GM12875 (cell line): Measurements from ENCODE around the gene AK2.

Experiments
- H3K4me3 ChIP-seq: one replicate; pipeline ENCODE4 v1.5.1; 2011; ENCODE audit warnings: low read depth, low read length, control low read depth
- TF ChIP-seq, protein P1 (sequence below): IDR thresholded peaks from 2 replicates; pipeline ENCODE4 v1.5.1; 2011; ENCODE audit warnings: low read depth, mild to moderate bottlenecking, control low read depth, inconsistent platforms, low read length, moderate library complexity, borderline replicate concordance; ENCODE audit not compliant: insufficient read depth

AK2 gene

DNA sequence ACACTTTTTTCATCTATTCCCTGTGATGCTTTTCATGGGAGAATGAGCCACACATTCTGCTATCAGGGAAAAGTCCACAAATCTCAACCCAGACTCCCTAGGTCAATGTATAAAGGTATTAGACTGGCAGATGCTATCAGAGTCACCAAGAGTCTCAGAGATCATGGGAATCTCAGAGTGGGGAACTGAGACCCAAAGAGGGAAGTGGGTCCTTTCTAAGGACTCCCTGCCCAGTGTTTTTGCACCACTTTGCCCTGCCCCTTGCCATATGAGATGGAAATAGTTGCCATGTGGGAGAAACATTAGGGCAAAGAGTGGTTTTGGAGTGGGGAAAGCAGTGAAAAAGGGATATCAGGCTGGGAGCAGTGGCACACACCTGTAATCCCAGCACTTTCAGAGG is 25.2 kb upstream of the AK2 start:
- no peak overlapping the region for H3K4me3 ChIP-seq
- TF ChIP-seq, protein P1, sequence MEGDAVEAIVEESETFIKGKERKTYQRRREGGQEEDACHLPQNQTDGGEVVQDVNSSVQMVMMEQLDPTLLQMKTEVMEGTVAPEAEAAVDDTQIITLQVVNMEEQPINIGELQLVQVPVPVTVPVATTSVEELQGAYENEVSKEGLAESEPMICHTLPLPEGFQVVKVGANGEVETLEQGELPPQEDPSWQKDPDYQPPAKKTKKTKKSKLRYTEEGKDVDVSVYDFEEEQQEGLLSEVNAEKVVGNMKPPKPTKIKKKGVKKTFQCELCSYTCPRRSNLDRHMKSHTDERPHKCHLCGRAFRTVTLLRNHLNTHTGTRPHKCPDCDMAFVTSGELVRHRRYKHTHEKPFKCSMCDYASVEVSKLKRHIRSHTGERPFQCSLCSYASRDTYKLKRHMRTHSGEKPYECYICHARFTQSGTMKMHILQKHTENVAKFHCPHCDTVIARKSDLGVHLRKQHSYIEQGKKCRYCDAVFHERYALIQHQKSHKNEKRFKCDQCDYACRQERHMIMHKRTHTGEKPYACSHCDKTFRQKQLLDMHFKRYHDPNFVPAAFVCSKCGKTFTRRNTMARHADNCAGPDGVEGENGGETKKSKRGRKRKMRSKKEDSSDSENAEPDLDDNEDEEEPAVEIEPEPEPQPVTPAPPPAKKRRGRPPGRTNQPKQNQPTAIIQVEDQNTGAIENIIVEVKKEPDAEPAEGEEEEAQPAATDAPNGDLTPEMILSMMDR = no peak

DNA sequence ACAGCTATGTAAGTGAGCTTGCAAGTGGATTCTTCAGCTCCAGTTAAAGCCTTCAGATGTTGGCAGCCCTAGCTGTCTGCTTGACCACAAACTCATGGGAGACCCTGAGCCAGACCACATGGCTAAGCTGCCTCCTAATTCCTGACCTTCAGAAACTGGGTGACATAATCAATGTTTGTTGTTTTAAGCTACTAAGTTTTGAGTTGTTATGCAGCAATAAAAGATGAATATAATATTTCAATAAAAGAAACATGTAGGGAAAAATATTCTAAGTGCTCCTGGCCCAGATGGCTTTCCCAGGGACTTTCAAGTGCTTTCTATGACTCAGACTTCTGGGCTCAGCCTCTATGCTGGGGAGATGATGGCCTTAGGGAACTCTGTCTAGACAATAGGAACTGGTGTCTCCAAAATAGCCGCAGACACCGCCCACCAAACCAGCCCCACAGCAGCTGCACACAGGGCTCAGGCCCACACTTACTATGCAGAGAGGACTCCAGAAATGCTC is 23.9 kb upstream of the AK2 start:
- no peak overlapping the region for H3K4me3 ChIP-seq
- TF ChIP-seq, protein P1 = no peak

DNA sequence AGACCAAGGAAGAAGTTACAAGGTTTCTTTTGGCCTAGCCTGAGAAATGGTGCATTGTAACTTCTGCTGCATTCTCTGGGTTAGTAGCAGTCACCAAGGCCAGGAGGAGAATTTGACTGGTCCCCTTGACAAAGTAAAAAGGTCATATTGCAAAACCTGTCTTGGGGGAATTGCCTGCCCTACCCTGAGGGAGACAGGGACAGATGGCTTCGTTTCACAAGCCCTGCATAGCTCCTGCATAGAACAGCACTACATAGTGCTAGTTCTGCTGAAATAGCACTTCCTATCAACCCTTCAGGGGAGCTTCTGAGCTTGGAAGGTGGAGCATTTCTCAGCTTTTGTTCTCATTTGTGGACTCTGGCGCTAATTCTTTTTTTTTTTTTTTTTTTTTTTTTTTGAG is 20.4 kb upstream of the AK2 start:
- TF ChIP-seq, protein P1 = no peak
- H3K4me3 ChIP-seq = no peak overlapping the region

DNA sequence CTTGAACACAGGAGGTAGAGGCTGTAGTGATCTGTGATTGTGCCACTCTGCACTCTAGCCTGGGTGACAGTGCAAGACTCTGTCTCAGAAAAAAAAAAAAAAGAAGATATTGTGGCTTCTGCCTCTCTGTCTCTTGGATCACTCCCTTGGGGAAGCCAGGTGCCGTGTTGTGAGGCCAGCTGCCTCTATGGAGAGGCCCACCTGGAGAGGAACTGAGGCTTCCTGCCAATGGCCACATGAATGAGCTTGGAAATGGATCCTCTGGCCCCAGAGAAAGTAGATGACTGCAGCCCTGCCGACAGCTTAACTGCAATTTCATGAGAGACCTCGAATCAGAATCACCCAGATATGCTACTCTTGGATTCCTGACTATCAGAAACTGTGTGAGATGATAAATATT is 19.7 kb upstream of the AK2 start:
- TF ChIP-seq, protein P1 = no peak

DNA sequence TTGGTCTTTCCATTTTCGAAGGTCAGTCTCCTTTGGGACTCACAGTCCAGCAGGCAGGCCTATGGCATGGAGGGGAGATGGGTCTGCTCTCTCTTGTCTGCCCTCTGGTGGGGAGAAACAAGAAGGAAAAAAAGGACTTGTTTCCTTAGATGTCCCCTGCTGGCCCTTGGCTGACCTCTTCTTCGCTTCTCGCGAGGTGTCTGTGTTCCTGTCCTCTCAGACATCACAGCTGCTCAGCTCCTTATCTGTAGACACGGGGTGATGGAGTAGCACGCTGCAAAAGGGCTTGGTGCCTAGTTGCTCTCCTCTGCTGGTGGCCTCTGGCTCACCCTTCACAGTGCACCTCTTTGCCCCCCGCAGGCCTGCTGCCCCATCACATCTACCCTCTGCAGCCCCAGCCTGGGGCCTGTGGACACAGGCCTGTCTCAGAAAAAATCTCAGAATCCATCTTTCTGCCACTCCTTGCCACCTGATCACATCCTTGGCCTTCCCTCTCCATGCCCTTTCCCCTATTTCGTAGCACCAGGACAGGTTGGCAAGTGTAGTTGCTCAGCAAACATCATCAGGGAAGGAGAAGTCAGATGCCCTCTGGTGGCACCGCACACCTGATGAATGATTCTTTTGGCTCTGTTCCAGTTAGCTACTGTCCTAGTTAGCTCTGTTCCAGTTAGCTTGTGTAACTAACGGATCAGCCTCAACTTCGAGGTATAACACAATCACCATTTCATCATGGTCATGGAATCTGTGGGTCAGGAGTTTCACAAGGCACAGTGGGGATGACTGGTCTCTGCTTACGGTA is 18.7 kb upstream of the AK2 start:
- TF ChIP-seq, protein P1 = peak; percentile 73
- H3K4me3 ChIP-seq = no peak overlapping the region

More for the DNA sequence above, 19.7 kb upstream of the AK2 start:
- H3K4me3 ChIP-seq = no peak overlapping the region

DNA sequence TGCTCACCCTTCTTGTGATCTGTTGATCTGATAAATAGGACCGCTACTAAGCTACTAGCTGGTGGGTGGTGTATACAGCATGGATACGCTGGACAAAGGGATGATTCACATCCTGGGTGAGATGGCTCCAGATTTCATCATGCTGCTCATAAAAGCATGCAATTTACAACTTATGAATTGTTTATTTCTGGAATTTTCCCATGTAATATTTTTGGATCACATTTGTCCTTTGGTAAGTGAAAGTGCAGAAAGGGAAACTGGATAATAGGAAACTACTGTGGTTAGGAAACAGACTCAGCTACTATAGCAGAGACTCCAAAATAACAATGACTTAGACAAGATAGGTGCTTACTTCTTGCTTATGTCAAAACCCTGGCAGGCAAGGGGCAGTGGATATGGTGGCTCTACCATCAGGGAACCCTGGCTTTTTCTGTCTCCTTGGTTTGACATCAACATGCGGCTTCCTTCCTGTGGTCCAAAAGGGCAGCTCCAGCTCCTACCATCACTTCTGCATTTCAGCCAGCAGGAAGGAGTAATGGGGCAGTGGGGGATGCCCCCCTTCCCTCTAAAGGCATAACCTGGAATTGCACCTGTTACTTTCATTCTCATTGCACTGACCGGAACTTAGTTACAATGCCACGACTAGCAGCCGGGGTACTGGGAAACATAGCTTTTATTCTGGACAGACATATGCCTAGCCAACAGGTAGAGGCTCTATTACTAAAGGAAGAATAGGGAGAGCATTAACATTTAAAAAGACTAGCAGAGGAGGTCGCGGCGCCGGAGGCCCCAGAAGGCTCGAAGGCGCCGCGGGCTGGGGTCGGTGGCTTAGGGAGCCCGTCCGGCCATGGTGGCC is 13.8 kb upstream of the AK2 start:
- H3K4me3 ChIP-seq = no peak overlapping the region
- TF ChIP-seq, protein P1 = no peak
